Urinary bladder (tissue), 4 donors: ENCODE data around the gene DIAPH1. TPM values are rescaled to one million over a fixed set of nuclear protein-coding genes. Genes with fewer than 3 reads are reported as not detected.
A peak's percentile ranks its signal among the peaks of the same experiment; 100 is the strongest.

Source experiments
- DNase-seq: peaks from one replicate; pipeline ENCODE4 v3.0.0-alpha.2; 2015; ENCODE audit errors: extremely low spot score
- H3K27ac ChIP-seq: one replicate; pipeline ENCODE4 v1.5.1; 2013; ENCODE audit warnings: low read depth, mild to moderate bottlenecking, moderate library complexity
- H3K36me3 ChIP-seq: one replicate; pipeline ENCODE4 v1.6.1; 2013; ENCODE audit warnings: mild to moderate bottlenecking, moderate library complexity; ENCODE audit not compliant: insufficient read depth
- H3K4me1 ChIP-seq: one replicate; pipeline ENCODE4 v1.6.1; 2013; ENCODE audit warnings: mild to moderate bottlenecking, moderate library complexity; ENCODE audit not compliant: insufficient read depth
- H3K4me3 ChIP-seq: one replicate; pipeline ENCODE4 v1.5.1; 2013; ENCODE audit warnings: low read depth, low read length
- WGBS: extraction: QIAGEN DNeasy Blood & Tissue Kit; methylation state at CpG from one replicate; pipeline ENCODE4 v1.1.7; 2013; 5-methylcytosine and 5-hydroxymethylcytosine counted together
- polyA plus RNA-seq: library from polyadenylated mRNA; stranded (reverse); fragments of 200-250 nt; gene quantifications from one replicate; pipeline ENCODE4 v1.2.3, GENCODE V29; 2013
- total RNA-seq: library from RNA; depleted of rRNA; stranded (reverse); fragments of >200 nt; gene quantifications from one replicate; pipeline ENCODE4 v1.2.3, GENCODE V29; 2014
- donor health status: healthy with polysubstance abuse.
- donor health status: healthy.

DIAPH1 gene
- total and polyA plus RNA-seq, 2 donors: 18.1 to 30.3 TPM

DNA sequence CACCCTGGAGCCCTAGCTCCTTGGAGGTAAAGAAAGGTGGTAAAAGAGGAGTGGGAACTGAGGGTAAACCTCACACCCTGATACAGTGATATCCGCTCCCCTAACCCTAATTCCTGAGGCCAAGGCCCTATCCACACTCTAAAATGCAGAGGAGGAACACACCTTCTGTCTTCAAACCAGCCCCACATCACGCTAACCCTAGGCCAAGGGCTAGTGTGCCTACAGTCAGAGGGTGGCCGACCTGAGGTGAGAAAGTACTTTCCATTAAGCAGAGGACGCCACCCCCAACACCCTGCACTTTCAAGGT, 17.3 kb upstream of the DIAPH1 start:
- H3K36me3 ChIP-seq: no peaks in the 10 kb centered on the region
- H3K4me3 ChIP-seq: peak overlapping the region; percentile 76
- WGBS: 6% methylated on average over 4 of the region's 4 CpGs
- H3K4me1 ChIP-seq: no peaks in the 10 kb centered on the region
- no peak for DNase-seq
- H3K27ac ChIP-seq: no peak overlapping the region

DNA sequence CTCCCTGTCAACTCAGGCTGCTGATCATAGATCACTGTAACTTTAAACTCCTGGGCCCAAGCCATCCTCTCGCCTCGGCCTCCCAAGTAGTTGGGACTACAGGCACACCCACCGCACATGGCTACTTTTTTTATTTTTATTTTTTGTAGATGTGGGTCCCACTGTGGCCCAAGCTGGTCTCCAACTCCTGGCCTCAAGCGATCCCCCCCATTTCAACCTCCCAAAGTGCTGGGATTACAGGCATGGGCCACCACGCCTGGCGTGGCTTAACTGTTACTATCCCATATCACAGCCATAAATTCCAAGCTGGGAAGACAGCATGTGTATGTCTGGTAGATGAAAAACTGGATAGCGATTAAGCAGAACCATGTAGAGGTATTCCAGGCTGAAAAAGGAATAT, 16.8 kb upstream of the DIAPH1 start:
- Histone ChIP-seq H3K27ac (no peak overlapping the region), H3K4me3 (peak overlapping the region; percentile 76), H3K36me3 (no peaks in the 10 kb centered on the region), H3K4me1 (no peaks in the 10 kb centered on the region)
- DNase-seq: no peak
- 39% methylated on average over 7 of the region's 7 CpGs for WGBS

DNA sequence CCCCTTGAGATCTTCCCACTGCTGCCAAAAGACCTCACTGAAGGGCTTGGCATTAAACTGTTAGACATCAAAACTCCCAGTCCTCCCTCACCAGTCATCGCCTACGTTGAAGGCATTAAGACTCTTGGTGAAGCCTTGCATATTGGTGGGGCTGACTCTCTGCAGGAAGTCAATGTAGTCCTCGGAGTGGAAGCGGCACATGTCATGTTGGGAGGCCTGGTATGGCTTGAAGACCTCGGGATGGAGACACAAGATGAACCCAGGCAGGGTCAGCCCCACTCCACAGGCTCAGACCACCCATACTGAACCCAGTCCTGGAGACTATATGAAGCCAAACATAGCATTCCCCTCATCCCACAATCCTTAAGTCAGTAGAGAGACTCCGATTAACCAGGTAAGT, 15.9 kb upstream of the DIAPH1 start:
- Histone ChIP-seq H3K27ac (no peak overlapping the region), H3K4me3 (no peak overlapping the region), H3K36me3 (no peaks in the 10 kb centered on the region), H3K4me1 (no peaks in the 10 kb centered on the region)
- WGBS: 90% methylated on average over 6 of the region's 6 CpGs
- DNase-seq: no peak

DNA sequence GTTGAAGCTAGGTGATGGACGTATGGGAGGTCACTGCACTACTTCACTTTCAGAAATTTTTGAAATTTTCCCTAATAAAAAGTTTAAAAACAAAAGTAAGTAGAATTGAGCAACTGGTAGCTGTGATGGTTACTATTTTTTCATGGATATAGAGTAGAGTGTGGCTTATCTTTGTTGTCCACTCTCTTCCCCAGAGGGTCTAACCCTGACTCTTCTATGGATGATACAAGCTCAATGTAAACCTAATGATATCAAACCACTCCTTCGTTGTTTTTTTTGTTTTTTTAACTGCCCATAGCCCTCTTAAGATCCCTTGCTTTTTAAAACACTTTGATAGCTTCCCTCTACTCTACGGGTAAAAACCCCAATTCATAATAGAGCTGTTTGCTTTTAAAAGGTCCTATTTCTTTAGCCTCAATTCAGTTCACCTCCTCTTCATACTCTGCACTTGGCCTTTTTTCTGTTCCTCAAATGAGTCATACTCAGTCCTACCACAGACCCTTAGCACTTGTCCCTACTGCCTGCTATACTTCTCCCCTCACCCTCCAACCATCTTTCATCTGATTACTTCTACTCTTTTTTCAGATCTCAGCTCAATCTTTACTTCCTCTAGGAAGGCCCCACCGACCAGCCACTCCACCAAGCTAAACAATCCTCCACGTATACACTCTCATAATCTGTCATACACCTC, 15.2 kb upstream of the DIAPH1 start:
- DNase-seq: no peak
- Histone ChIP-seq H3K4me1 (no peaks in the 10 kb centered on the region), H3K4me3 (no peak overlapping the region), H3K27ac (no peak overlapping the region), H3K36me3 (no peaks in the 10 kb centered on the region)
- 81% methylated on average over 5 of the region's 5 CpGs for WGBS

DNA sequence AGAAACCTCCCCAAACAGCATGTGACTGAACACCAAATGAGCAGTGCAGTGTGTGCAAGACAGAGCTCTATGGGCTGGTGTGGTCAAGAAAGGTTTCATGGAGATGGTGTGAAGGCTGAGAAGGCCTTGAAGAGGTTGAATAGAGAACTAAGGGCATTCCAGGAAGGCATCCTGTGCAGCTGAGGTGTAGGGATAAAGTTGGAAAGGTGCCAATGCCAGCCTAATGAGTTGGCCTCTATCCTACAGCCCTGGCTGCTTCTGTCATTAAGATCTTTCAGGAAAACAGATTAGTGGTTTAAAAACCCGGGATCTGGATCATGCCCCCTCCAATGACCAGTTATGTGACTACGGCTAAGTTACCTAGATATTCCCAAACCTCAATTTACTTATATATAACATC, 13.8 kb upstream of the DIAPH1 start:
- Histone ChIP-seq H3K4me1 (no peaks in the 10 kb centered on the region), H3K36me3 (no peaks in the 10 kb centered on the region), H3K4me3 (no peak overlapping the region), H3K27ac (no peak overlapping the region)
- 94% methylated on average over 2 of the region's 2 CpGs for WGBS
- no peak for DNase-seq

DNA sequence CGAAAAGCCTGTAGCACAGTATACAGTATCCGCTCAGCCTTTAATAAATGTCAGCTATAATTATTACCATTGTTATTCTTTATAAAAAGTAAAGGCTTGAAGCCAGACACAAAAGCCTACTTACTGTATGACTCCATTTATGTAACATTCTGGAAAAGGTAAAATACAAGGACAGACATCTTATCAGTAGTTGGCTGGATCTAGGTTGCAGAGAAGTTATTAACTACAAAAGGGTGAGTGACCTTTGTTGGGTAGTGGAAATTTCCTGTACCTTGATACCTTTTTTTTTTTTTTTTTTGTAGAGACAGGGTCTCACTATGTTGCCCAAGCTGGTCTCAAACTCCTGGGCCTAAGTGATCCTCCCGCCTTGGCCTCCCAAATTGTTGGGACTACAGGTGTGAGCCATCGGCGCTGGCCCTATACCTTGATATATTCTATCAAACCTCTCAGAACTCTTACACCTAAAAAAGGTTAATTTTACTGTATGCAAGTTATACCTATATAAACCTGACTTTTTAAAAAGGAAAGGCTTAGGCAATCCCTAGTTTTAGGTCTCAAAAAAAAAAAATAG, 11.9 kb upstream of the DIAPH1 start:
- Histone ChIP-seq H3K27ac (no peak overlapping the region), H3K4me1 (no peaks in the 10 kb centered on the region), H3K36me3 (peaks cover 3% of the 10 kb centered on the region), H3K4me3 (no peak overlapping the region)
- 97% methylated on average over 5 of the region's 5 CpGs for WGBS
- DNase-seq: no peak

DNA sequence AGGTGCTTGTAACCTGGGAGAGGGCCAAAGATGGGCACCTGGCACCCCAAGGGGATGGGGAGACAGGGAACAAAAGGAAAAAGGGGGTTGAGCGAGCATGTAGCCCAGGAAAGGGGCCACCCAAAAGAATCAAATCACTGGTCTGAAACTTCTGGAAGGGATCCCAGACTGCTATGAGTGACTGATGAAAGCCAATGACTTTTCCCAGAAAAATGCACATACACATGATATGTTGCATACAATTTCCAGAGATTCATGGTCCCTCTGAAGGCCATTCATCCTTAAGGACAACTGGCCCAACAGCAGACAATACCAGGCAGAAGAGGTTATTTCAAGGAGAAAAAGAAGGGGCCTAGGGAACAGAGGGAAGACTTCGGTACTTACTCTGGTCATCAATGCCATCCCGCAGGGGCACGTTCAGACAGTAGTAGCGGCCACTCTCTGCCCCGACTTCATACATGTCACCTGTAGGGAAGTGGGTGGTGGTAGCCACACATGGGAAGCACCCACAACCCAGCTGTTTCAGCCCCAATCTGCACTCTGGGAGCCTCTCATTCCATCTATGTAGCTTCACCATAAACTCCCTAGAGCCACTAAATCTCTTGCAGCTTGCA, 9.5 kb upstream of the DIAPH1 start:
- peaks cover 11% of the 10 kb centered on the region for H3K36me3 ChIP-seq
- H3K27ac ChIP-seq: no peak overlapping the region
- H3K4me1 ChIP-seq: no peaks in the 10 kb centered on the region
- H3K4me3 ChIP-seq: no peak overlapping the region
- 95% methylated on average over 6 of the region's 6 CpGs for WGBS
- no peak for DNase-seq

GRCh38 chr5:141623611-141624010, 4.8 kb upstream of the DIAPH1 start:
- no peak overlapping the region for H3K4me3 ChIP-seq
- DNase-seq: no peak
- H3K36me3 ChIP-seq: peaks cover 11% of the 10 kb centered on the region
- 80% methylated on average over 5 of the region's 5 CpGs for WGBS
- H3K4me1 ChIP-seq: no peaks in the 10 kb centered on the region
- H3K27ac ChIP-seq: no peak overlapping the region

DNA sequence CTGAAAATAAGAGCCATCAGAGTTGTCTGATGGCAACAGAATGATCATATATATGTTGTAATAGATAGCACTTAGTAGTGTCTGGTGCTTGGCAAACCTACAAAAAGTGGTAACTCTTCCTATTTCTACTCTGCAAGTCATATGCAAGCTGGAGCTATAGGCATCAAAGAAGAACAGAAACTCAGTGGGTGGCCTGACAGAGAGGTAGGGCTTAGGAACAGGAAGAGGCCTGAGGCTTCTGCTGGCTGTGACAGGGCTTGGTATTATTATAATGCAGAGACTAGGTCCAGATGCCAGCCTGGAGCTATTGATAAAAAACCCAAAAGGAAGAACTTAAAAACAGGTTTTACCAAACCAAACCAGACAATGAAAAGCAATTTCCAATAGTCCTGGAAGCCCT, 4.4 kb upstream of the DIAPH1 start:
- Histone ChIP-seq H3K27ac (no peak overlapping the region), H3K36me3 (peaks cover 11% of the 10 kb centered on the region)

GRCh38 chr5:141618030-141618803, 583 bp downstream of the DIAPH1 start:
- H3K36me3 ChIP-seq: no peaks in the 10 kb centered on the region
- peak overlapping the region; percentile 94 for H3K27ac ChIP-seq
- under 1% methylated on average over 36 of the region's 36 CpGs for WGBS
- no peaks in the 10 kb centered on the region for H3K4me1 ChIP-seq
- H3K4me3 ChIP-seq: peak overlapping the region; percentile 90
- no peak for DNase-seq

More for the DNA sequence above, 4.4 kb upstream of the DIAPH1 start:
- Histone ChIP-seq H3K4me3 (no peak overlapping the region), H3K4me1 (no peaks in the 10 kb centered on the region)
- DNase-seq: no peak

GRCh38 chr5:141617682-141618029, 1.1 kb downstream of the DIAPH1 start:
- Histone ChIP-seq H3K27ac (no peak overlapping the region), H3K4me3 (peak overlapping the region; percentile 90), H3K4me1 (no peaks in the 10 kb centered on the region), H3K36me3 (no peaks in the 10 kb centered on the region)
- no peak for DNase-seq
- 18% methylated on average over 9 of the region's 9 CpGs for WGBS

- peak overlapping the region; percentile 8 for H3K4me3 ChIP-seq
- no peak for DNase-seq
- H3K36me3 ChIP-seq: no peaks in the 10 kb centered on the region
- no peak overlapping the region for H3K27ac ChIP-seq
- 51% methylated on average over 2 of the region's 2 CpGs for WGBS
- no peaks in the 10 kb centered on the region for H3K4me1 ChIP-seq
These were observed 1.7 kb downstream of the DIAPH1 start for GRCh38 chr5:141617128-141617527.

- Histone ChIP-seq H3K27ac (no peak overlapping the region), H3K4me3 (no peak overlapping the region), H3K36me3 (no peaks in the 10 kb centered on the region), H3K4me1 (no peaks in the 10 kb centered on the region)
- WGBS: 78% methylated on average over 9 of the region's 9 CpGs
- no peak for DNase-seq
These were observed 2.6 kb downstream of the DIAPH1 start for GRCh38 chr5:141615991-141616720.
